ENCODE measurements around the gene ABLIM3. TPM values are rescaled to one million over a fixed set of nuclear protein-coding genes. Genes with fewer than 3 reads are reported as not detected.

ABLIM3 gene
- polyA plus RNA-seq, 1 donor (not counting 4 experiments of a cell fraction or from before 2014, with no cell fraction given): 7.9 TPM

DNA sequence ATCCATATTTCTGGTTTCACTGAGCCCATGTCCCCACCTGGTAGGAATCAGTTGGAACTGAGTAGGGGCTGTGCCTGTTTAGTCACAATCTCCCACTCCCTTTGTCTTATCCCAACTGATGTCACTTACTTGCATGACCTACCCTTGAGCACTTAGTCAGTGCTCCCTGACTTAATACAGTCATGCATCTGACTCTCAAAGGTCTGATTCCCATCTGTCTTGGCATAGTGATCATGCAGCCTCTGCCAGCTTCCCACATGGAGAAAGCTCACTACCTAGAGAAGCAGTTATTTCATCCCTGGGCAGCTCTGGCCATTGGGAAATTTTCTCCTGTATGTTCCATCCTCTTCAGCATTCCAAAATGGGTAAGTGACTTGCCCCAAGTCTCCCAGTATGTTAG lies 24.8 kb downstream of the ABLIM3 start:
- Histone ChIP-seq H2AFZ (ENCODE audit: control insufficient read depth, low read length) (no peak overlapping the region), H3K36me3 (ENCODE audit: control insufficient read depth in 2 of 2, extremely low read depth in 1 of 2, insufficient read depth in 2 of 2, low read length in 2 of 2) (no peaks in the 10 kb centered on the region), H3K27ac (ENCODE audit: control insufficient read depth, insufficient read depth, low read length) (no peak overlapping the region), H3K9me1 (ENCODE audit: control insufficient read depth, extremely low read depth, insufficient read depth, low read length) (no peaks in the 10 kb centered on the region), H3K79me2 (ENCODE audit: control insufficient read depth, insufficient read depth, low read length) (no peaks in the 10 kb centered on the region), H3K9me3 (ENCODE audit: control insufficient read depth, low read depth, low read length) (no peaks in the 10 kb centered on the region), H3K4me2 (ENCODE audit: control insufficient read depth, extremely low read depth, insufficient read depth, low read depth, low read length) (no peak overlapping the region), H3K4me3 (ENCODE audit: control insufficient read depth in 2 of 3, extremely low read depth in 1 of 3, insufficient read depth in 2 of 3, low read depth in 1 of 3, low read length in 3 of 3) (no peak overlapping the region), H3K9ac (ENCODE audit: control insufficient read depth, extremely low read depth, insufficient read depth, low read length) (no peak overlapping the region), H4K20me1 (ENCODE audit: control insufficient read depth, extremely low read depth, insufficient read depth, low read length) (no peaks in the 10 kb centered on the region), H3K27me3 (ENCODE audit: control insufficient read depth, extremely low read depth, insufficient read depth, low read length) (no peaks in the 10 kb centered on the region), H3K4me1 (ENCODE audit: control insufficient read depth, extremely low read depth, insufficient read depth, low read length) (no peaks in the 10 kb centered on the region)
- DNase-seq (ENCODE audit: low read depth, low spot score) (no peak), FAIRE-seq (no peak)
- dilution Hi-C loops (cut with MboI; ENCODE audit: extremely low pct_ligation_motif_present, low sequenced_read_pairs): no loop called here
- TF ChIP-seq EZH2 (IDR thresholded peaks at IDR 0.05; ENCODE audit: low read length): no peak
- TF ChIP-seq, protein P1, sequence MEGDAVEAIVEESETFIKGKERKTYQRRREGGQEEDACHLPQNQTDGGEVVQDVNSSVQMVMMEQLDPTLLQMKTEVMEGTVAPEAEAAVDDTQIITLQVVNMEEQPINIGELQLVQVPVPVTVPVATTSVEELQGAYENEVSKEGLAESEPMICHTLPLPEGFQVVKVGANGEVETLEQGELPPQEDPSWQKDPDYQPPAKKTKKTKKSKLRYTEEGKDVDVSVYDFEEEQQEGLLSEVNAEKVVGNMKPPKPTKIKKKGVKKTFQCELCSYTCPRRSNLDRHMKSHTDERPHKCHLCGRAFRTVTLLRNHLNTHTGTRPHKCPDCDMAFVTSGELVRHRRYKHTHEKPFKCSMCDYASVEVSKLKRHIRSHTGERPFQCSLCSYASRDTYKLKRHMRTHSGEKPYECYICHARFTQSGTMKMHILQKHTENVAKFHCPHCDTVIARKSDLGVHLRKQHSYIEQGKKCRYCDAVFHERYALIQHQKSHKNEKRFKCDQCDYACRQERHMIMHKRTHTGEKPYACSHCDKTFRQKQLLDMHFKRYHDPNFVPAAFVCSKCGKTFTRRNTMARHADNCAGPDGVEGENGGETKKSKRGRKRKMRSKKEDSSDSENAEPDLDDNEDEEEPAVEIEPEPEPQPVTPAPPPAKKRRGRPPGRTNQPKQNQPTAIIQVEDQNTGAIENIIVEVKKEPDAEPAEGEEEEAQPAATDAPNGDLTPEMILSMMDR (optimal IDR thresholded peaks at IDR 0.05 in 1 of 3, IDR thresholded peaks at IDR 0.05 in 1 of 3, conservative IDR thresholded peaks at IDR 0.05 in 1 of 3; ENCODE audit: extremely low read depth in 1 of 3, insufficient read depth in 2 of 3, low read length in 3 of 3): no peak

DNA sequence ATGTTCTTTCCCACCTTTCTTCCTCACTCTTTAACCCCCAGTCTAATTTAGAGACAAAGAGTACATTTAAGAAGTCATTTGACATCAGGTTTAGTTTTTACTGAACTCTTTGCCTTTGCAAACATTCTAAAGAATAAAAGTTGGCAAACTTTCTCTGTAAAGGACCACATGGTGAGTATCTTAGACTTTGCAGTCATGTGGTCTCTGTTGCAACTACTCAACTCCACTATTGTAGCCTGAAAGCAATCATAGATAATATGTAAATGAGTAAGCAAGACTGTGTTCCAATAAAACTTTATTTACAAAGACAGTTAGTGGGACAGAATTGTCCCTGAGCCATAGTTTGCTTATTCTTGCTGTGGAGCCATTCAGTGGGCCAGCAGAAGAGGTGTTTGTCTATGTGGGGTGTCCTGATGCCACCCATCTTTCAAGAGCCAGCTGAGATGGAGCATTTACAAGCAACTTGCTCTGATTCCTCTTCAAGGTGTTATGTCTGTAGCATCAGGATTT lies 25.4 kb downstream of the ABLIM3 start:
- H3K79me2 ChIP-seq (ENCODE audit: control insufficient read depth, insufficient read depth, low read length): no peaks in the 10 kb centered on the region
- dilution Hi-C loops (cut with MboI; ENCODE audit: extremely low pct_ligation_motif_present, low sequenced_read_pairs): no loop called here

More for the DNA sequence above, 25.4 kb downstream of the ABLIM3 start:
- no peak overlapping the region for H3K27ac ChIP-seq (ENCODE audit: control insufficient read depth, insufficient read depth, low read length)
- no peak overlapping the region for H3K4me2 ChIP-seq (ENCODE audit: control insufficient read depth, extremely low read depth, insufficient read depth, low read depth, low read length)
- H3K9me1 ChIP-seq (ENCODE audit: control insufficient read depth, extremely low read depth, insufficient read depth, low read length): no peaks in the 10 kb centered on the region
- H3K9ac ChIP-seq (ENCODE audit: control insufficient read depth, extremely low read depth, insufficient read depth, low read length): no peak overlapping the region
- H3K36me3 ChIP-seq (ENCODE audit: control insufficient read depth in 2 of 2, extremely low read depth in 1 of 2, insufficient read depth in 2 of 2, low read length in 2 of 2): no peaks in the 10 kb centered on the region
- DNase-seq (ENCODE audit: low read depth, low spot score) (no peak), FAIRE-seq (no peak)
- H3K4me3 ChIP-seq (ENCODE audit: control insufficient read depth in 2 of 3, extremely low read depth in 1 of 3, insufficient read depth in 2 of 3, low read depth in 1 of 3, low read length in 3 of 3): no peak overlapping the region
- no peaks in the 10 kb centered on the region for H4K20me1 ChIP-seq (ENCODE audit: control insufficient read depth, extremely low read depth, insufficient read depth, low read length)
- no peak overlapping the region for H2AFZ ChIP-seq (ENCODE audit: control insufficient read depth, low read length)
- TF ChIP-seq EZH2 (IDR thresholded peaks at IDR 0.05; ENCODE audit: low read length): no peak
- TF ChIP-seq, protein P1 (optimal IDR thresholded peaks at IDR 0.05 in 1 of 3, IDR thresholded peaks at IDR 0.05 in 1 of 3, conservative IDR thresholded peaks at IDR 0.05 in 1 of 3; ENCODE audit: extremely low read depth in 1 of 3, insufficient read depth in 2 of 3, low read length in 3 of 3): no peak
- no peaks in the 10 kb centered on the region for H3K4me1 ChIP-seq (ENCODE audit: control insufficient read depth, extremely low read depth, insufficient read depth, low read length)
- no peaks in the 10 kb centered on the region for H3K9me3 ChIP-seq (ENCODE audit: control insufficient read depth, low read depth, low read length)
- H3K27me3 ChIP-seq (ENCODE audit: control insufficient read depth, extremely low read depth, insufficient read depth, low read length): no peaks in the 10 kb centered on the region
